Femur (tissue), 1 donor: ENCODE measurements around the gene GBF1.
A peak's percentile ranks its signal among the peaks of the same experiment; 100 is the strongest.

ENCODE experiments used
- DNase-seq: peaks from one replicate; pipeline ENCODE4 v3.0.0-alpha.2; 2017

The GBF1 gene

DNA sequence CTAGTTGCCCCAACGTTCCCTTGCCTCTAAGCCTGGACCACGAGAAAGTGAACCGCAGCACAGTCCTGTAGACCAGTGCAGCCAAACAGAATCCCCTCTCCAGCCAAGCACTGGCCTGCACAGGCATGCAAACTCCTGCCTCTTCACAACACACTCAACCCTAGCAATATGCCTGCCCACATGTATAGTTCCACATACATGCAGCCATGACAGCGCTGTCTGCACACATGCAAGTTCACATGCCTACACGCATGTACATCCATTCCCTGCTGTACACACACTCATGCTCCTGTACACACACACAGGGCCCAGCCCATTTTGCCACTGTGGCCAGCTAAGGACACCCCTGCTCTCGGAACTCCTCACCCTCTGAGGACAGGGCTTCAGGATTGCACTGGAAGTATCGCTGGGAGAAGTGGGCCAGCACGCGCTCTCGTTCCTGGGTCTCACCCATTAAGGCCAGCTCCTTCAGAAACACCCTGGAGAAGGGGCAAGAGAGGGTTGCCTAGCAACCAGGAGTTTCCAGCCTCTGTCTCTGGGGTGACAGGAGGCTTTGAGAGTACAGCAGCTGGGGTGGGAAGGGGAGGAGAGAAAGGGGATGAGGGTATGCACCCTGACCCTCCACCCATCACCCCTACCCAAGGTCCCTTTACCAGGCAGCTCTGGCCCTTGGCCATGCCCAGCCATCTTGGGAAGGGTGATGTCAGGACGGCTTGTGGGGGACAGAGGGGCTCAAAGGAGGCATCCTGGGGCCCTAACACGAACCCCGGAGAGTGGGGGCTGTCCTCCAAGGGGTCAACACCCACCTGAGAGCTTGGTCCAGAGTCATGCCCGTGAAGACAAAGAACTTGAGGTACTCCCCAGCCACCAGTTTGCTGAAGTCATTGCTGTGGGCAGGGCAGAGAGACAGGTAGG, 166.3 kb downstream of the GBF1 start:
- DNase-seq: no peak

DNA sequence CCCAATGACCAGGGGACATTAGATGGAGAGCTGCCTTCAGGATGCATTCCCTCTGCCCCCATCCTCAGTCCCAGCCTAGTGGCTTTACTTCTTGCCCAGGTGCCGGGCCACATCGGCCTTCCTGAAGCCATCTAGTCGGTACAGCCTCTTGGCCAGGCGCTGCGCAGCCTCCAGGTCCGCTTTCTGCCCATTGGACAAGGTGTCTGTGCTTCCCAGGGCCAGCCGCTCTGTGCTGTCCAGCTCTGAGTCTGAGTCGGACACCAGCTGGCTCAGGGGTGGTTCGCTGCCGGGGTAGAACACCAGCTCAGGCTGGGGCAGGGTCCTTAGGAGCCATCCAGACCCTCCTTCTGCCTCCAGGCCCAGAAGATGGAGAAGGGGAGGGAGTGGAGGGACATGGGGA, 167.0 kb downstream of the GBF1 start:
- DNase-seq: no peak

- DNase-seq: no peak
Measured at GRCh38 chr10:102413053-102413705, 167.8 kb downstream of the GBF1 start.

GRCh38 chr10:102413806-102414561, 168.7 kb downstream of the GBF1 start:
- DNase-seq: no peak

GRCh38 chr10:102414749-102415148, 169.4 kb downstream of the GBF1 start:
- no peak for DNase-seq

- no peak for DNase-seq
Measured at GRCh38 chr10:102416283-102416682, 171.0 kb downstream of the GBF1 start.

DNA sequence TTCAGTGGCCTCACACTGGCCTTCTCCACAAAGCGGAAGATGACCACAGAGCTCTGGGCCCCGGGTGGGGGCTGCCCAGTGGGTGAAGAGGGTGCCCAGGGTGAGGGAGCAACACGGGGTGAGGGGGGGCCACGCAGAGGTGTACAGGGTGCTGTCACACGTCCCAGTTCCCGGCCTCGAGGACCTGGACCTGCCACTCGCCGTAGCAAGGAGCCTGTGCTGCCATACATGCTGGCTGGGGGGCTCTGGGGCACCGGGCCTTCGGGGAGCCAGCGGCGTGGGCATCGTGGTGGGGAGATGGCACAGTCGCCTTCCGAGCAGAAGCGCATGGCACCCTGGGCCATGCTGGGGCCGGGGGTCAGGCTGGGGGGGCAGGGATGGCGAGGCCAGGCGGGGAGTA, 171.4 kb downstream of the GBF1 start:
- DNase-seq: no peak

DNA sequence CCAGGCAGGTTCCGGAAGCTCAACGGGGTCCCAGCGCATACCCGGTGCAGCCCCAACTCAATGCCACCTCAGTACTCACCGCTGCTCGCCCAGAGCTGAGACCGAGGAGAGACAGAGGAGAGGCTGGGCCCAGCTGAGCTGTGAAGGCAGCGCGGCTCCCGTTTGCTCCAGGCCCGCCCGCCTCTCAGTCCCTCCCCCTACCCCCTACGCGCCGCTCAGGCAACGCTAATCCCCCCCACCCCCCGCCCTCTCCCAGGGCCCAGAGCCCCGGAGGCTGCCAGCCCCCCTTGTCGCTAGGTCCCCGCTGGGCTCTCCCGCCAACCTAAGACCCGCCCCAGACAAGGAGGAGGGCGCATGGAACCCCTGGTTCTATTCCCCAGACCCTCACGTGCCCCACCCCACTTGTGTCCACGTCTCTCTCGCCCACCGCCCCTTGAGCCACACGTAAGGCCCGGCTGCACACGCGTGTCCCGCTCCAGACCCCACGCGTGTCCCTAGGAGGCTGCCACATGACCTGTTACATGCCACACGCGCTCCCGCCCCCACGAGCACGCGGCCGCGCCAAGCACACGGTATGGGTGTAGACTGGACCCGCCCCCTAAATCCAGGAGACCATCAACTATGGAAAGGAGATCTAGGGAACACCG, 173.4 kb downstream of the GBF1 start, which contains the start of gene PSD:
PSD (minus strand) TSS at position 164 of the 647 bp plus-strand sequence. CDS start 1,747 bp downstream, outside the sequence.
- DNase-seq: no peak

GRCh38 chr10:102419269-102420180, 174.2 kb downstream of the GBF1 start:
- peak; percentile 75 for DNase-seq

- no peak for DNase-seq
Measured at GRCh38 chr10:102420181-102420713, 174.9 kb downstream of the GBF1 start.

GRCh38 chr10:102420714-102421506, 175.6 kb downstream of the GBF1 start, which contains the start of gene FBXL15:
Gene FBXL15, plus strand, starts transcription at chr10:102420836. Its CDS starts 294 bp downstream, at chr10:102421130.
- peak; percentile 98 for DNase-seq

DNA sequence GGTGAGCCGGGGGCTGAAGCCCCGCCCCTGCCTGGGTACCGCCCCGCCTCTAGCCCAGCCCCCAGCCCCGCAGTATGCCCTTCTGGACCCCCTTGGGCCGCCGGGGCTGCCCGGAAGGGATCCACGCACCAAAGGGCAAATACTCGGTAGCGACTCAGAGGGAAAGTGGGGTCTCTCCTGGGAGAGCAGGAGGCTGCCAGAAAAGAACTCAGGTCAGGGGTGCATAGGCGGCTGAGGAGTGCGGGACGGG, 176.1 kb downstream of the GBF1 start:
- DNase-seq: no peak

- no peak for DNase-seq
Measured at GRCh38 chr10:102421757-102422512, 176.6 kb downstream of the GBF1 start.

- DNase-seq: peak; percentile 82
Measured at GRCh38 chr10:102422545-102423129, 177.3 kb downstream of the GBF1 start.

DNA sequence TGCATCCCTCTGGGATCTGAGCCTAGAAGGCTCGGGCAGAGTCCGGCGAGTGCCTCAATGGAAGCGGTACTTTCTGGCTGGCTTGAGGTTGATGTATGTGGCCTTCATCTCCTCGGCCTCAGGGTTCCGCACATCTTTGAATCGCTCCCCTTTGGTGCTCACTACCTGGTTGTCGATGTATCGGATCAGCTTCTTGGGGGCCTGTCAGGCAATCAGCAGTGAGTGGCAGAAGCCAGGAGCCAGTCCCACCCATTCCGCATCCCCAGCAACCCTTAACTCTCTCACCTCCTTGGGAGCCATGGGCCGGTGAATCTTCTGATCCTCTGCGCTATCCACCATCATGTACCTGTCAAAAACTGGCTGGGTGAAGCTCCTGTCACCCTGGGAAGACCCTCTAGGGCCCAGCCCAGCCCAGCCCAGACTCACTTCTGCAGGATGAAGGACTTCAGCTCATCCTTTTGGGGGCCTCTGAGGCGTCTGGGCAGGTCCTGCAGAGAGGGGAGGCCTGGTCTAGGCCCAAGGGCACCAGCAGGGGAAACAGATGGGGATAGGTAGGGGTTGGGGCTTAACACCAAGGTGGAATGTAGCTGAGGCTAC, 178.1 kb downstream of the GBF1 start:
- DNase-seq: no peak

DNA sequence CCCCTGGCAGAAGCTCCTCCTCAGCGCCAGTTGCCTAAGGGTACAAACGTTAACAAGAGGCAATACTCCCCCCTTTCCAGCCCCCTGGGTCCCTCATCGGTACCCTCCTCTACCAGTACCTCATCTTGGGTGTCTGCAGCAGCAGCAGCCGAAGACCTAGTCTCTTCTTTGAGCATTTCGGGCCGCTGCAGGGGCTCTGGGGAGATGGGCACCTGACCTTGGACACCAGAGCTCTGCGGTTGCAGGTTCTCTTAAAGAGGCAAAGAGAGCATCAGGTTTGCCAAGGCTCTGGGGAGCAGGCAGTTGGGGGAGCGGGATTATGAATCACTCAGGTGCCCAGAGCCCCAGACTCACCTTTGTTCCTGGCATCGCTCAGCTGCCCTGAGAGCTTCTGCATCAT, 178.8 kb downstream of the GBF1 start:
- no peak for DNase-seq

- DNase-seq: no peak
Measured at GRCh38 chr10:102424916-102425315, 179.6 kb downstream of the GBF1 start.

- no peak for DNase-seq
Measured at GRCh38 chr10:102425444-102425843, 180.1 kb downstream of the GBF1 start.

GRCh38 chr10:102426803-102427287, 181.5 kb downstream of the GBF1 start:
- no peak for DNase-seq
